MM.1S (cell line): ENCODE results near the gene HOXC9.

Source experiments
- EZH2 ChIP-seq: fragments of 300-600 bp; sonication (generic); optimal IDR thresholded peaks from 2 replicates; pipeline ENCODE3; 2017; ENCODE audit warnings: low read depth, mild to moderate bottlenecking, antibody characterized with exemption, low read length, mixed read lengths
- EZH2phosphoT487 ChIP-seq: fragments of 300-600 bp; sonication (generic); IDR thresholded peaks from 2 replicates; pipeline ENCODE4 v1.6.1; 2018; ENCODE audit warnings: antibody characterized with exemption, low read length
- TF ChIP-seq, protein P1 (sequence below): fragments of 300-600 bp; sonication (generic); IDR thresholded peaks from 2 replicates; pipeline ENCODE4 v1.5.1; 2016; ENCODE audit warnings: antibody characterized with exemption, low read length, mixed read lengths

GRCh38 chr12:53952871-53953734 lies 46.9 kb upstream of the HOXC9 start:
- TF ChIP-seq, protein P1, sequence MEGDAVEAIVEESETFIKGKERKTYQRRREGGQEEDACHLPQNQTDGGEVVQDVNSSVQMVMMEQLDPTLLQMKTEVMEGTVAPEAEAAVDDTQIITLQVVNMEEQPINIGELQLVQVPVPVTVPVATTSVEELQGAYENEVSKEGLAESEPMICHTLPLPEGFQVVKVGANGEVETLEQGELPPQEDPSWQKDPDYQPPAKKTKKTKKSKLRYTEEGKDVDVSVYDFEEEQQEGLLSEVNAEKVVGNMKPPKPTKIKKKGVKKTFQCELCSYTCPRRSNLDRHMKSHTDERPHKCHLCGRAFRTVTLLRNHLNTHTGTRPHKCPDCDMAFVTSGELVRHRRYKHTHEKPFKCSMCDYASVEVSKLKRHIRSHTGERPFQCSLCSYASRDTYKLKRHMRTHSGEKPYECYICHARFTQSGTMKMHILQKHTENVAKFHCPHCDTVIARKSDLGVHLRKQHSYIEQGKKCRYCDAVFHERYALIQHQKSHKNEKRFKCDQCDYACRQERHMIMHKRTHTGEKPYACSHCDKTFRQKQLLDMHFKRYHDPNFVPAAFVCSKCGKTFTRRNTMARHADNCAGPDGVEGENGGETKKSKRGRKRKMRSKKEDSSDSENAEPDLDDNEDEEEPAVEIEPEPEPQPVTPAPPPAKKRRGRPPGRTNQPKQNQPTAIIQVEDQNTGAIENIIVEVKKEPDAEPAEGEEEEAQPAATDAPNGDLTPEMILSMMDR: no peak
- TF ChIP-seq EZH2phosphoT487 (0 out of 2 replicates have a peak, but pooled peaks have one; percentile 29), EZH2 (no peak)
